Nephron (organoid): ENCODE data around the gene SNRPD2.

ENCODE experiments used
- H3K27ac Mint-ChIP-seq, 3 experiments: 2 replicates each; pipeline ENCODE4 v1.8.0; 2020; ENCODE audit warnings: mixed read lengths in 3 of 3, mild to moderate bottlenecking in 2 of 3, moderate library complexity in 1 of 3
- H3K27me3 Mint-ChIP-seq: 2 replicates; pipeline ENCODE4 v1.8.0; 2021; ENCODE audit warnings: low read depth, mild to moderate bottlenecking, moderate library complexity, mixed read lengths
- H3K36me3 Mint-ChIP-seq: 2 replicates; pipeline ENCODE4 v1.8.0; 2020; ENCODE audit warnings: low read depth, mixed read lengths
- H3K4me1 Mint-ChIP-seq: 2 replicates; pipeline ENCODE4 v1.8.0; 2020; ENCODE audit warnings: mixed read lengths
- H3K4me3 Mint-ChIP-seq, 3 experiments: 2 replicates each; pipeline ENCODE4 v1.8.0; 2020; ENCODE audit warnings: mild to moderate bottlenecking in 3 of 3, mixed read lengths in 3 of 3, moderate library complexity in 2 of 3
- H3K9me3 Mint-ChIP-seq: 2 replicates; pipeline ENCODE4 v1.8.0; 2020; ENCODE audit warnings: mixed read lengths
- TF ChIP-seq, protein P1 (sequence below), 3 experiments: fragments of 200-600 bp; sonication (generic); IDR thresholded peaks; one replicate each; pipeline ENCODE4 v1.5.0; 2021; ENCODE audit warnings: antibody characterized with exemption in 3 of 3; ENCODE audit not compliant: unreplicated experiment in 3 of 3

SNRPD2 gene

DNA sequence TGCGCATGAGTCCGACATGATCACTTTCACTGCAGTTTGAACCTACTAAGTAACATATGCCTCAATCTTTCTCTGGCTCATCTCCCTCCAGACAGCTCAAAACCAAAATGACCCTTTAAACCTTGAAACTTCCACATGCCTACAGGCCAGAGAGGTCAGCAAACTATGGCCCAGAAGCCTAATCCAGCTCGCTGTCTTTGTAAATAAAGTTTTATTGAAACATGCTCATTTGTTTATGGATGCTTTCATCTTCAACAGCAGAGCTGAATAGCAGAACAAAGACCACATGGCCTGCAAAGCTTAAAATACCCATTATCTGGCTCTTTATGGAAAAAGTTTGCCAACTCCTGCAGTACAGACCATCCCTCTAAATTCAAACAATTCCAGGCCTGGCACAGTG lies 23.4 kb upstream of the SNRPD2 start:
- Mint-ChIP-seq H3K9me3 (no peaks in the 10 kb centered on the region), H3K4me3 (peak overlapping the region; percentile 42 to 98 (median 45)), H3K4me1 (peaks cover 28% of the 10 kb centered on the region), H3K27me3 (no peaks in the 10 kb centered on the region), H3K36me3 (peaks cover 25% of the 10 kb centered on the region), H3K27ac (no peak overlapping the region)
- TF ChIP-seq, protein P1, sequence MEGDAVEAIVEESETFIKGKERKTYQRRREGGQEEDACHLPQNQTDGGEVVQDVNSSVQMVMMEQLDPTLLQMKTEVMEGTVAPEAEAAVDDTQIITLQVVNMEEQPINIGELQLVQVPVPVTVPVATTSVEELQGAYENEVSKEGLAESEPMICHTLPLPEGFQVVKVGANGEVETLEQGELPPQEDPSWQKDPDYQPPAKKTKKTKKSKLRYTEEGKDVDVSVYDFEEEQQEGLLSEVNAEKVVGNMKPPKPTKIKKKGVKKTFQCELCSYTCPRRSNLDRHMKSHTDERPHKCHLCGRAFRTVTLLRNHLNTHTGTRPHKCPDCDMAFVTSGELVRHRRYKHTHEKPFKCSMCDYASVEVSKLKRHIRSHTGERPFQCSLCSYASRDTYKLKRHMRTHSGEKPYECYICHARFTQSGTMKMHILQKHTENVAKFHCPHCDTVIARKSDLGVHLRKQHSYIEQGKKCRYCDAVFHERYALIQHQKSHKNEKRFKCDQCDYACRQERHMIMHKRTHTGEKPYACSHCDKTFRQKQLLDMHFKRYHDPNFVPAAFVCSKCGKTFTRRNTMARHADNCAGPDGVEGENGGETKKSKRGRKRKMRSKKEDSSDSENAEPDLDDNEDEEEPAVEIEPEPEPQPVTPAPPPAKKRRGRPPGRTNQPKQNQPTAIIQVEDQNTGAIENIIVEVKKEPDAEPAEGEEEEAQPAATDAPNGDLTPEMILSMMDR (IDR thresholded peaks at IDR 0.05; ENCODE audit: unreplicated experiment in 3 of 3): no peak

DNA sequence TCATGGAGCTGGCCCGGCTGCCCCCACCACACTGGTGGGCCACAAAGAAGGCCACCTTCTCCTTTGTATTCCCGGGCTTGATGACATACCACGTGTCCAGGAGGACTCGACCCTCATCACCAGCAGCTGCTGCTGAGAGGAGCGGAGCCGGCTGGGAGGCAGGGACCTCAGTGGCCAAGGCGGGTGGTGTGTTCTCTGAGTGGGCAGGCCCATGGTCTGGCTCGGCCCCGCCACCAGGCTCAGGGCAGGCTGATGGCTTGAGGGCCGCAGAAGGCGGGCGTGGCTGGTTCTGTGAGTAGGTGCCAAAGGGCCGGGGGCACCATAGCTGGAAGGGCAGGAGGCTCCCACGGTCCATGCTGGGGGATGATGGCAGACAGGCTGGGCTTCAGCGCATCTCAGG lies 21.4 kb upstream of the SNRPD2 start:
- no peak overlapping the region for H3K4me3 Mint-ChIP-seq
- no peak overlapping the region for H3K27ac Mint-ChIP-seq
- peaks cover 23% of the 10 kb centered on the region for H3K4me1 Mint-ChIP-seq

DNA sequence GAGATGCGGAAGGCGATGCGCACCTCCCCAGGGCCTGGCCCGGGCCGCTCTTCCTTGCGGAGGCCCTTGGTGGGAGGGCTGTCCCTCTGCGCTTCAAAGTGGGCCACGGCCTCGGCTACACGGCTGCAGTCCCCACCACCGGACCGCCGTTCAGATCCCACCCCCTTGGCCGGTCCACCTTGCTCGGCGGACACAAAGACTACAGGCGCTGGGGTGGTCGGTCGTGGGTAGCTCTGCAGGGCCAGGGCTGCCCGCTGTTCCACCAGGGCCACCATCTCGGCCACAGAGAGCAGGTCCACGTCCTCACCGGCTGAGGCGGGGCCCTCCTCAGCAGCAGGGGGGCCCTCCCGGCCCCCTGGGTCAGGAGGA lies 20.9 kb upstream of the SNRPD2 start:
- H3K27ac Mint-ChIP-seq: no peak overlapping the region
- peaks cover 10% of the 10 kb centered on the region for H3K36me3 Mint-ChIP-seq
- peaks cover 21% of the 10 kb centered on the region for H3K4me1 Mint-ChIP-seq
- H3K9me3 Mint-ChIP-seq: no peaks in the 10 kb centered on the region
- H3K4me3 Mint-ChIP-seq: no peak overlapping the region
- TF ChIP-seq, protein P1 (IDR thresholded peaks at IDR 0.05; ENCODE audit: unreplicated experiment in 3 of 3): no peak
- H3K27me3 Mint-ChIP-seq: no peaks in the 10 kb centered on the region

More for the DNA sequence above, 21.4 kb upstream of the SNRPD2 start:
- TF ChIP-seq, protein P1 (IDR thresholded peaks at IDR 0.05; ENCODE audit: unreplicated experiment in 3 of 3): no peak
- H3K9me3 Mint-ChIP-seq: no peaks in the 10 kb centered on the region
- H3K36me3 Mint-ChIP-seq: peaks cover 10% of the 10 kb centered on the region
- H3K27me3 Mint-ChIP-seq: no peaks in the 10 kb centered on the region

DNA sequence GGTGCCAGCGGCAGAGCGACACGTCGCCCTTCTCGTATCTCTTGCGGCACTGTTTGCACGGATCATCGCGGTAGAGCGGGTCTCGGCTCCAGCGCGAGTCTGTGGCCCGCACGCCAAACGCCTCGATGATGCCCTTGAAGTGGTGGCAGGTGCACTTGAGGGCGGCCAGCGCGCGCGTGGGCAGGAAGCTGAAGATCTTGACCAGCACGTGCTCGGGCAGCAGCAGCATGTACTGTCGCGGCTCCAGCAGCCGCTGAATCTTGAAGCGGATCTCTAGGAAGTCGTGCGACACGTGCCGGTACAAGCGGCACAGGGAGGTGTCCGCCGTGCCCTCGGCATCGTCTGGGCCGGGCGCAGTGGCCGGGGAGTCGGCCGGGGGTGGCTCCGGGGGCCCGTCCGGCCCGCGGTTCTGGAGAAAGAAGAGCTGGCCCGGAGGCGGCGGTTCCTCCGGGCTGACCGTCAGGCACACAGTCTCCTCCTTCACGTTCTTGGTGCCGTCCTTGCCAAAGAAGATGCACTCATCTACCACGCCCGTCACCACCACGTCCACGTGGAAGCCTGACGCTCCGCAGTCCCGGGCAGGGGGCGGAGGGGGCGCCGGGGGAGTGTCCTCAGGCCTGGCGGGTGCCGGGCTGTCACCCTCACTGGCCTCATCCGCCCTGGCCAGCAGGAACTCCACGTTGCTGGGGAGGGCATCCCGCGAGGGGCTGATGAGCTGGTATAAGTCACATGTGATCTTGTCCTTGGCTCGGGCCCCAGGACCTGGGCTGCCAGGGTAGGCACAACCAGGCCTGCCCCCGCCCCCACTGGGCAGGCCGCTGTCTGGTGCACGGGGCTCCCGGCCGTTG lies 20.3 kb upstream of the SNRPD2 start:
- TF ChIP-seq, protein P1 (IDR thresholded peaks at IDR 0.05; ENCODE audit: unreplicated experiment in 3 of 3): no peak
- Mint-ChIP-seq H3K4me3 (no peak overlapping the region), H3K36me3 (peaks cover 10% of the 10 kb centered on the region), H3K9me3 (no peaks in the 10 kb centered on the region), H3K27me3 (no peaks in the 10 kb centered on the region), H3K4me1 (peaks cover 17% of the 10 kb centered on the region), H3K27ac (no peak overlapping the region)

DNA sequence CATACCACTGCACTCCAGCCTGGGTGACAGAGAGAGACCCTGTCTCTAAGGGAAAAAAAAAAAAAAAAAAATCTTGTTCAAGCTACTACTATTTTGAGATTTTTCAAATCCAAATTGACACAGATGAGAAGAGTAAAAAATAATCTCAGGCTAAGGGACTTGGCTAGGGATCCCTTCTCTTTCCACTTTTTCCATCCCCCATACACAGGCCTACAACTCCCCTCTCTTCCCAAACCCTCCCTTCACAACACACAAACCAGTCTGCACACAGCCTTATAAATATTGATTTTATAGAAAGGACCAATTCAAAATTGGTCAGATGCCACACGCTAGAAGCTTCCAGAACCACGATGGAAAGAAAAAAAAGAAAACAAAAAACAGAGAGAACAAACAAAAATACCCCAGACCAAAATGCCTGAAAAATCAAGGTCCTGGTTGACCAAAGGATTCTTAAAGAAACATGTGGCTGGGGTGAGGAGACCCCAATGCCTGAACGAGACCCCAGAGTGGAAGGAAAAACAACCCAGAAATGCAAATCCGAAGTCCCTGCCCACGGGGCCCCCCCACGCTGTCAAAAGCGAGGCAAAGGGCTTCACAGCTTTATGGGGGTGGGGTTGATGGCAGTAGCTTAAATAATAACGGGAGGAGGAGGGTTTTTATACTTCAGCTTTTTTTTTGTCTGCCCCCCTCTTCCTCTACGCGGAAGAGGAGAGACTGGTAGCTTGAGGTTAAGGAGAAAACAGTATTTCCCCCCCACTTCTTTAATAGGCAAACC lies 18.8 kb upstream of the SNRPD2 start:
- TF ChIP-seq, protein P1 (IDR thresholded peaks at IDR 0.05; ENCODE audit: unreplicated experiment in 3 of 3): no peak
- no peaks in the 10 kb centered on the region for H3K27me3 Mint-ChIP-seq
- no peaks in the 10 kb centered on the region for H3K9me3 Mint-ChIP-seq
- peak overlapping the region in 2 of 3 experiments; percentile 3 to 21 for H3K4me3 Mint-ChIP-seq
- H3K27ac Mint-ChIP-seq: peak overlapping the region; percentile 18 to 40 (median 26)
- H3K36me3 Mint-ChIP-seq: peaks cover 10% of the 10 kb centered on the region
- peaks cover 6% of the 10 kb centered on the region for H3K4me1 Mint-ChIP-seq
